H9 (cell line): ENCODE data around the gene TRNP1. TPM values are rescaled to one million over a fixed set of nuclear protein-coding genes. Genes with fewer than 3 reads are reported as not detected.

Source experiments
- DNase-seq: peaks from one replicate; pipeline ENCODE4 v3.0.0-alpha.2; 2017
- H2AFZ ChIP-seq: one replicate; pipeline ENCODE4 v1.6.1; 2013; ENCODE audit warnings: mild to moderate bottlenecking, low read length, control low read depth, moderate library complexity
- H2AK5ac ChIP-seq: 2 replicates; pipeline ENCODE4 v1.6.1; 2013; ENCODE audit warnings: low read length, control low read depth, mixed read lengths; ENCODE audit not compliant: insufficient read length
- H2BK120ac ChIP-seq: one replicate; pipeline ENCODE4 v1.6.1; 2013; ENCODE audit warnings: low read depth, mild to moderate bottlenecking, low read length, control low read depth, inconsistent platforms; ENCODE audit not compliant: poor library complexity, severe bottlenecking
- H2BK12ac ChIP-seq: 2 replicates; pipeline ENCODE4 v1.6.1; 2013; ENCODE audit warnings: low read length, control low read depth, mixed read lengths, low read depth; ENCODE audit not compliant: insufficient read length
- H2BK15ac ChIP-seq: 2 replicates; pipeline ENCODE4 v1.6.1; 2013; ENCODE audit warnings: low read depth, low read length, control low read depth
- H2BK20ac ChIP-seq: one replicate; pipeline ENCODE4 v1.6.1; 2013; ENCODE audit warnings: low read depth, mild to moderate bottlenecking, low read length, control low read depth, inconsistent platforms; ENCODE audit not compliant: poor library complexity, severe bottlenecking
- H2BK5ac ChIP-seq: 2 replicates; pipeline ENCODE4 v1.6.1; 2013; ENCODE audit warnings: low read length, control low read depth, mixed read lengths; ENCODE audit not compliant: insufficient read length
- H3K14ac ChIP-seq: 2 replicates; pipeline ENCODE4 v1.6.1; 2013; ENCODE audit warnings: low read length, control low read depth; ENCODE audit not compliant: insufficient read depth
- H3K18ac ChIP-seq: 2 replicates; pipeline ENCODE4 v1.6.1; 2013; ENCODE audit warnings: low read depth, mild to moderate bottlenecking, mixed read lengths, low read length, control low read depth; ENCODE audit not compliant: insufficient read length
- H3K23ac ChIP-seq: 2 replicates; pipeline ENCODE4 v1.6.1; 2013; ENCODE audit warnings: low read length, control low read depth, mixed read lengths, low read depth; ENCODE audit not compliant: insufficient read length
- H3K23me2 ChIP-seq: 2 replicates; pipeline ENCODE4 v1.6.1; 2013; ENCODE audit warnings: low read depth, mild to moderate bottlenecking, mixed read lengths, low read length, control low read depth; ENCODE audit not compliant: insufficient read length, poor library complexity, severe bottlenecking
- H3K27ac ChIP-seq: 2 replicates; pipeline ENCODE4 v1.5.1; 2013; ENCODE audit warnings: low read length, control low read depth, mixed read lengths, low read depth; ENCODE audit not compliant: insufficient read length
- H3K27me3 ChIP-seq: 2 replicates; pipeline ENCODE4 v1.6.1; 2013; ENCODE audit warnings: low read length, control low read depth, inconsistent platforms; ENCODE audit not compliant: insufficient read depth
- H3K4ac ChIP-seq: 2 replicates; pipeline ENCODE4 v1.6.1; 2013; ENCODE audit warnings: low read depth, mild to moderate bottlenecking, control low read depth, inconsistent platforms, low read length, moderate library complexity
- H3K4me1 ChIP-seq: 2 replicates; pipeline ENCODE4 v1.6.1; 2013; ENCODE audit warnings: low read length, control low read depth, inconsistent platforms; ENCODE audit not compliant: insufficient read depth
- H3K4me2 ChIP-seq: 2 replicates; pipeline ENCODE4 v1.6.1; 2013; ENCODE audit warnings: low read length, control low read depth, mixed read lengths; ENCODE audit not compliant: insufficient read length, insufficient read depth
- H3K56ac ChIP-seq: 2 replicates; pipeline ENCODE4 v1.6.1; 2013; ENCODE audit warnings: low read depth, mild to moderate bottlenecking, mixed read lengths, low read length, control low read depth; ENCODE audit not compliant: insufficient read length
- H3K79me1 ChIP-seq: 2 replicates; pipeline ENCODE4 v1.6.1; 2013; ENCODE audit warnings: low read depth, mild to moderate bottlenecking, moderate library complexity, low read length, control low read depth, inconsistent platforms; ENCODE audit not compliant: insufficient read depth, poor library complexity, severe bottlenecking
- H3K79me2 ChIP-seq: 2 replicates; pipeline ENCODE4 v1.6.1; 2013; ENCODE audit warnings: low read length, control low read depth, inconsistent platforms; ENCODE audit not compliant: insufficient read depth
- H3K9ac ChIP-seq: 2 replicates; pipeline ENCODE4 v1.6.1; 2013; ENCODE audit warnings: low read length, control low read depth, mixed read lengths; ENCODE audit not compliant: insufficient read length; ENCODE audit errors: extremely low read depth
- H3K9me3 ChIP-seq: one replicate; pipeline ENCODE4 v1.6.1; 2013; ENCODE audit warnings: low read depth, low read length, inconsistent platforms; ENCODE audit not compliant: control insufficient read depth
- H3T11ph ChIP-seq: one replicate; pipeline ENCODE4 v1.6.1; 2013; ENCODE audit warnings: mild to moderate bottlenecking, low read length, control low read depth, inconsistent platforms
- H4K20me1 ChIP-seq: one replicate; pipeline ENCODE4 v1.6.1; 2013; ENCODE audit not compliant: control insufficient read depth, insufficient read length, insufficient read depth
- H4K5ac ChIP-seq: 2 replicates; pipeline ENCODE4 v1.6.1; 2013; ENCODE audit warnings: low read depth, mild to moderate bottlenecking, mixed read lengths, low read length, control low read depth; ENCODE audit not compliant: insufficient read length
- H4K8ac ChIP-seq: replicated peaks from 2 replicates; pipeline ENCODE4 v1.6.1; 2013; ENCODE audit warnings: low read length, control low read depth, mixed read lengths, low read depth; ENCODE audit not compliant: insufficient read length
- H4K91ac ChIP-seq: 2 replicates; pipeline ENCODE4 v1.6.1; 2013; ENCODE audit warnings: low read depth, mild to moderate bottlenecking, moderate library complexity, mixed read lengths, low read length, control low read depth; ENCODE audit not compliant: insufficient read length
- H3K27ac Mint-ChIP-seq, 3 experiments: 2 replicates in 2 of 3; 3 replicates in 1 of 3; pipeline ENCODE4 v1.8.0; 2020 to 2021; ENCODE audit warnings: mixed read lengths in 3 of 3, mild to moderate bottlenecking in 1 of 3, moderate library complexity in 1 of 3
- H3K27me3 Mint-ChIP-seq: 2 replicates; pipeline ENCODE4 v1.8.0; 2021; ENCODE audit warnings: low read depth, mild to moderate bottlenecking, moderate library complexity, mixed read lengths
- H3K36me3 Mint-ChIP-seq, 3 experiments: 2 replicates in 2 of 3; 3 replicates in 1 of 3; pipeline ENCODE4 v1.8.0; 2020 to 2021; ENCODE audit warnings: low read depth in 3 of 3, mixed read lengths in 3 of 3; ENCODE audit not compliant: insufficient read depth in 1 of 3
- H3K4me1 Mint-ChIP-seq, 2 experiments: 2 replicates each; pipeline ENCODE4 v1.8.0; 2020; ENCODE audit warnings: mixed read lengths in 2 of 2
- H3K4me3 Mint-ChIP-seq, 2 experiments: 2 replicates in 1 of 2; 3 replicates in 1 of 2; pipeline ENCODE4 v1.8.0; 2020 to 2021; ENCODE audit warnings: mild to moderate bottlenecking in 2 of 2, mixed read lengths in 2 of 2, moderate library complexity in 1 of 2
- H3K9me3 Mint-ChIP-seq, 2 experiments: 2 replicates in 1 of 2; 3 replicates in 1 of 2; pipeline ENCODE4 v1.8.0; 2020; ENCODE audit warnings: mild to moderate bottlenecking in 2 of 2, mixed read lengths in 2 of 2, moderate library complexity in 1 of 2
- CTCF ChIP-seq: fragments of 200-600 bp; sonication (generic); conservative IDR thresholded peaks from 3 replicates; pipeline ENCODE4 v1.8.0; 2021; ENCODE audit warnings: antibody characterized with exemption, mild to moderate bottlenecking
- WGBS: extraction: QIAGEN DNeasy Blood & Tissue Kit; methylation state at CpG from one replicate; pipeline ENCODE4 v1.1.7; 2013; ENCODE audit warnings: missing lambda C conversion rate, low lambda C conversion rate, mixed read lengths; ENCODE audit not compliant: insufficient read length; ENCODE audit errors: extremely low coverage; 5-methylcytosine and 5-hydroxymethylcytosine counted together
- total RNA-seq: library from RNA; stranded (reverse); gene quantifications from 2 replicates; pipeline ENCODE4 v1.2.1, GENCODE V29; 2021

Gene TRNP1
- total RNA-seq, 1 experiment from 2014 or later: 39.0 TPM

- Mint-ChIP-seq H3K9me3 (peaks cover 0 to 4% of the 10 kb centered on the region in 2 experiments; a peak in 3 of 5 replicates), H3K27ac (peak overlapping the region in 2 of 3 experiments; percentile 46 to 60; a peak in 2 of 7 replicates), H3K4me3 (peak overlapping the region in 1 of 2 experiments; percentile 63; a peak in 2 of 5 replicates), H3K4me1 (peaks cover 37 to 41% of the 10 kb centered on the region in 2 experiments), H3K27me3 (no peaks in the 10 kb centered on the region; the same call in 1 of the 2 replicates), H3K36me3 (peaks cover 0 to 7% (median 0%) of the 10 kb centered on the region in 3 experiments; a peak in 2 of 7 replicates)
- H2AK5ac ChIP-seq: no peak overlapping the region
- no peak overlapping the region for H2BK20ac ChIP-seq
- peak; percentile 84 for DNase-seq
- H3K23me2 ChIP-seq: no peaks in the 10 kb centered on the region
- no peak overlapping the region for H3K18ac ChIP-seq
- no peak overlapping the region for H3K14ac ChIP-seq
- H3K79me1 ChIP-seq: no peaks in the 10 kb centered on the region
- H3K4me2 ChIP-seq: peak overlapping the region; percentile 45
- no peak overlapping the region for H3K9ac ChIP-seq
- H3K9me3 ChIP-seq: no peaks in the 10 kb centered on the region
- H3K27ac ChIP-seq: no peak overlapping the region
- H3K4me1 ChIP-seq: peaks cover 10% of the 10 kb centered on the region; the same call in 1 of the 2 replicates
- no peak overlapping the region for H2BK5ac ChIP-seq
- H3K56ac ChIP-seq: no peak overlapping the region
- H4K91ac ChIP-seq: no peak overlapping the region
- H2BK15ac ChIP-seq: no peak overlapping the region
- WGBS: no CpG with 5 or more reads among the region's 17 CpGs
- no peak overlapping the region for H3T11ph ChIP-seq
- TF ChIP-seq CTCF: peak; percentile 96
- H4K20me1 ChIP-seq: no peaks in the 10 kb centered on the region
- H3K27me3 ChIP-seq: no peaks in the 10 kb centered on the region
- H2AFZ ChIP-seq: peak overlapping the region; percentile 27
- no peak overlapping the region for H2BK12ac ChIP-seq
- H3K79me2 ChIP-seq: no peaks in the 10 kb centered on the region
- H3K4ac ChIP-seq: no peak overlapping the region
- no peak overlapping the region for H4K5ac ChIP-seq
- no peak overlapping the region for H2BK120ac ChIP-seq
- H4K8ac ChIP-seq: no peak overlapping the region
- no peak overlapping the region for H3K23ac ChIP-seq
Measured at GRCh38 chr1:27045973-27046558, 52.6 kb downstream of the TRNP1 start.
